Kidney (tissue), 22 donors: Measurements from ENCODE around the gene GALR2. TPM values are rescaled to one million over a fixed set of nuclear protein-coding genes. Genes with fewer than 3 reads are reported as not detected.

Source experiments
- DNase-seq, 5 donors: peaks; one replicate each; pipeline ENCODE4 v3.0.0-alpha.2; 2013 to 2020
- FAIRE-seq: peaks from 2 replicates; lab custom pipeline; 2012; peaks lifted over from hg19 to GRCh38; lab: Jason Lieb, UNC
- H3K27ac ChIP-seq, 2 donors: one replicate each; pipeline ENCODE4 v1.7.0; 2013; ENCODE audit warnings: low read depth in 2 of 2, low read length in 2 of 2, inconsistent platforms in 1 of 2
- H3K27me3 ChIP-seq: one replicate; pipeline ENCODE4 v1.7.1; 2013; ENCODE audit warnings: low read length, inconsistent platforms; ENCODE audit not compliant: control insufficient read depth, insufficient read depth
- H3K36me3 ChIP-seq, 3 donors: one replicate each; pipeline versions ENCODE4 v1.7.0 to v1.7.1; 2013; ENCODE audit warnings: low read length in 3 of 3, control low read depth in 1 of 3, inconsistent platforms in 1 of 3; ENCODE audit not compliant: insufficient read depth in 3 of 3, control insufficient read depth in 2 of 3
- H3K4me1 ChIP-seq, 3 donors: one replicate each; pipeline versions ENCODE4 v1.7.0 to v1.7.1; 2013; ENCODE audit warnings: low read length in 3 of 3, inconsistent platforms in 1 of 3, low read depth in 1 of 3; ENCODE audit not compliant: control insufficient read depth in 2 of 3, insufficient read depth in 2 of 3
- H3K4me3 ChIP-seq, 3 donors: one replicate each; pipeline versions ENCODE4 v1.7.0 to v1.8.1; 2013; ENCODE audit warnings: low read length in 3 of 3, control low read depth in 1 of 3, inconsistent platforms in 1 of 3
- H3K9ac ChIP-seq, 3 donors: one replicate each; pipeline versions ENCODE4 v1.7.0 to v1.7.1; 2013; ENCODE audit warnings: low read length in 3 of 3, control low read depth in 1 of 3, inconsistent platforms in 1 of 3
- H3K9me3 ChIP-seq, 3 donors: one replicate each; pipeline versions ENCODE4 v1.7.0 to v1.7.1; 2013; ENCODE audit warnings: low read length in 3 of 3, control low read depth in 1 of 3, inconsistent platforms in 1 of 3; ENCODE audit not compliant: control insufficient read depth in 2 of 3, insufficient read depth in 1 of 3
- CTCF ChIP-seq: IDR thresholded peaks from 3 replicates; pipeline ENCODE4 v1.5.1; 2012; ENCODE audit warnings: mild to moderate bottlenecking, moderate library complexity, borderline replicate concordance; ENCODE audit not compliant: insufficient read depth; ENCODE audit errors: extremely low read depth
- intact Hi-C: fragments of 100-400 bp; cut with DNase I; formaldehyde crosslinking; loops from one replicate; pipeline ENCODE4 v1.11.1; 2022
- long read RNA-seq, 10 donors: library from polyadenylated mRNA in 1 of 10; unstranded in 1 of 10; transcript quantifications; one replicate each; pipeline ENCODE4 v2.0.0 and lab custom pipeline, GENCODE V29; 2021 to 2026
- polyA plus RNA-seq: library from polyadenylated mRNA; stranded (reverse); fragments of 350-450 nt; fragmentation: Illumina TruSeq; extraction: RNeasy Lipid Tissue Mini Kit (QIAGEN cat#74804); gene quantifications from one replicate; pipeline ENCODE4 v1.2.3, GENCODE V29; 2014; ENCODE audit warnings: low read depth, low replicate concordance; ENCODE audit not compliant: insufficient read depth
- total RNA-seq: library from RNA; stranded (reverse); fragmentation: NEBNext Ultra II Directional; extraction: Animal tissue kit (Norgen Biotek cat#: 25700); gene quantifications from one replicate; pipeline ENCODE4 v1.2.1, GENCODE V29; 2021
- donor health status: control.
- donor health status: control.
- donor health status: control.
- donor health status: control.
- donor health status: control.
- donor health status: DM: yes; HTN: yes; CAD: no.
- donor health status: Normal renal cell carcinoma (clear cell type).

The GALR2 gene
- total RNA-seq (not detected), polyA plus RNA-seq (not detected)
- long read RNA-seq, donor 1 = 0 reads
- long read RNA-seq, donor 2 = 0 reads
- long read RNA-seq, donor 3, partial matches to known transcripts = 0 of 2 reads
- long read RNA-seq, donor 3, other reads (novel, unspliced or antisense) = 0 of 2 reads
- long read RNA-seq, donor 4 = 0 reads
- long read RNA-seq, donor 5 = 0 reads
- long read RNA-seq, donor 6 = 0 reads
- long read RNA-seq, donor 7 = 0 reads
- long read RNA-seq, donor 8, partial matches to known transcripts = 0 of 2 reads
- long read RNA-seq, donor 8, other reads (novel, unspliced or antisense) = 0 of 2 reads
- long read RNA-seq, donor 9 = 0 reads
- long read RNA-seq, donor 10 = 0 reads

DNA sequence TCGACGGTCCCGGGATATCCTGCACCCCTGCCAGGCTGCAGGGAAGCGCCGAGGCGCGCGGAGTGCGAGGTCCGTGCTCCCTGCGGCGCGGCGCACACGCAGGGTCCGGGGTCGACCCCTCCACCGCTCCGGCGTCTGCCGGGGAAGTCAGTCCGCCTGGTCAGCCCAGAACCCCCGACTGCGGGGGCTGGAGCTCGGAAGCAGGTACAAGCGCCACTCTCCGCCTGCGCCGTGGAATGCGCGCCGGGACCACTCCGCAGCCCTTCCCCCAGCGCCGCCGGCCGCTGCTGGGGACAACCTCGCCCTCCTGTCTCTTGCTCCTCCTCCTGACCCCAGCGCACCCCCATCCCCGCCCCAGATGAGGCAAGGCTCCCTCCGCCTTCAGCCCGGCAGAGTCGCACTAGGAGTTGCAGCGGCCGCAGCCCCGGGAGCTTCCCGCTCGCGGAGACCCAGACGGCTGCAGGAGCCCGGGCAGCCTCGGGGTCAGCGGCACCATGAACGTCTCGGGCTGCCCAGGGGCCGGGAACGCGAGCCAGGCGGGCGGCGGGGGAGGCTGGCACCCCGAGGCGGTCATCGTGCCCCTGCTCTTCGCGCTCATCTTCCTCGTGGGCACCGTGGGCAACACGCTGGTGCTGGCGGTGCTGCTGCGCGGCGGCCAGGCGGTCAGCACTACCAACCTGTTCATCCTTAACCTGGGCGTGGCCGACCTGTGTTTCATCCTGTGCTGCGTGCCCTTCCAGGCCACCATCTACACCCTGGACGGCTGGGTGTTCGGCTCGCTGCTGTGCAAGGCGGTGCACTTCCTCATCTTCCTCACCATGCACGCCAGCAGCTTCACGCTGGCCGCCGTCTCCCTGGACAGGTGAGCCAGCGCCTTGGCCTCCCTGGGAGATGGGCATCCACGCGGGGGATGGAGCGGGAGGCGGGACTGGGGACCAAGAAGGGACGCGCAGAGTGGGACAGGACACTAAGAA is at the start of gene GALR2:
TSS of gene GALR2 (plus strand) at position 392 of the 974 bp plus-strand sequence. CDS start at position 495, 103 bp downstream.
- FAIRE-seq = no peak
- Histone ChIP-seq H3K9ac (no peak within 1 kb of the TSS), H3K27ac (no peak within 1 kb of the TSS), H3K27me3 (peaks cover 47% of the 10 kb centered on the region), H3K36me3 (no peaks in the 10 kb centered on the region), H3K9me3 (no peaks in the 10 kb centered on the region), H3K4me3 (no peak within 1 kb of the TSS), H3K4me1 (peaks cover 0 to 26% (median 2%) of the 10 kb centered on the region in 3 donors)
- intact Hi-C loops = no loop called here
- DNase-seq = peak; percentile 33 to 78 (median 39)
- no peak for TF ChIP-seq CTCF

DNA sequence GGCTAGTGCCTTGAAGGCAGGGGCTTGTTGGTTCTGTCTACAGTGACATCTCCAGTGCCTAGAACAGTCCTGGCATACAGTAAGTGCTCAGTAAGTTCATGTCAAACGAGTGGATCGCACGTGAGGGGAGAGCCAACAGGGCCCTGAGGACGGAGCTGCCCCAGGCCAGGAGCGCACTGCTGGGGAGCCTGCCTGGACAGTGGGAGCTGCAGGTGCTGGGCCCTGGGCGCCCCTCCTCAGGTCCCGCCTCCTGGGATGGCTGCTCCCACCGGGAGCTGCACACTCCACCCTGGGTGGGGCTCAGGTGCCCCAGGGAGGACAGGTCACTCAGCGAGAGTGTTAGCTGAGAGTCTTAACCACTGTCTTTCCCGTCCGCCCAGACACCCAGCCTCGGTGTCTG is 49.3 kb upstream of the GALR2 start:
- no peak overlapping the region for H3K27ac ChIP-seq
- H3K9me3 ChIP-seq = no peaks in the 10 kb centered on the region
- DNase-seq = no peak
- H3K9ac ChIP-seq = no peak overlapping the region
- FAIRE-seq = no peak
- no peak overlapping the region for H3K4me3 ChIP-seq
- H3K27me3 ChIP-seq = no peaks in the 10 kb centered on the region
- TF ChIP-seq CTCF = no peak
- intact Hi-C loops = no loop called here
- no peaks in the 10 kb centered on the region for H3K36me3 ChIP-seq
- peaks cover 0 to 8% (median 0%) of the 10 kb centered on the region in 3 donors for H3K4me1 ChIP-seq

DNA sequence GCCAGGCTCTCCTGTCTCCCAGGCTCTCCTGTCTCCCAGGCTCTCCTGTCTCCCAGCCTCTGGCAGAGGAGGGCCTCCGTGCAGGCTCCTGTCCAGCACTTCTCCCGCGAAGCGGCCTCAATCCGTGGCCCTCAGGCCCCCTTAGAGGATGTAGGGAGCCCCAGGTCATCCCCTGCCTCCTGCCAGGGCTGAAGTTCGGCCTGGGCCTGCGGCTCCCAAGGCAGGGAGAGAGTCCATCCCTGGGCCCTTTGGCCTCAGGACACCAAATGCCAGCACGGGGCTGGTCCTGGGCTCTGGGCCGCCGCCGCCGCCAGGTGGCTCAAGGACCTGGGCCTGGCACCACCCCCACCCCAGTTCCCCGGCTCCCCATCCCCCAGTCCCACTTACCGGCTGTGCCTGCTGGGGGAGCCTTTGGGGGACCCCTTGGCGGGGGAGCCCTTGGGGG is 47.8 kb upstream of the GALR2 start:
- Histone ChIP-seq H3K4me3 (peak overlapping the region in 2 of 3 donors; percentile 34 to 46), H3K27me3 (no peaks in the 10 kb centered on the region), H3K36me3 (no peaks in the 10 kb centered on the region), H3K27ac (no peak overlapping the region), H3K9me3 (no peaks in the 10 kb centered on the region), H3K9ac (peak overlapping the region in 1 of 3 donors; percentile 19), H3K4me1 (peaks cover 0 to 8% (median 0%) of the 10 kb centered on the region in 3 donors)
- intact Hi-C loops = no loop called here
- no peak for TF ChIP-seq CTCF
- DNase-seq (peak in 1 of 5 donors; percentile 18), FAIRE-seq (no peak)
